PC-9 (cell line): Measurements from ENCODE around the gene CEBPA.

Source experiments
- EZH2 ChIP-seq: fragments of 200-600 bp; sonication (generic); IDR thresholded peaks from 2 replicates; pipeline ENCODE4 v1.8.0; 2017; ENCODE audit warnings: antibody characterized with exemption, low read depth
- TF ChIP-seq, protein P1 (sequence below): fragments of 200-600 bp; sonication (generic); conservative IDR thresholded peaks from 2 replicates; pipeline ENCODE4 v1.6.1; 2017; ENCODE audit warnings: mixed run types, antibody characterized with exemption, mild to moderate bottlenecking, moderate library complexity

DNA sequence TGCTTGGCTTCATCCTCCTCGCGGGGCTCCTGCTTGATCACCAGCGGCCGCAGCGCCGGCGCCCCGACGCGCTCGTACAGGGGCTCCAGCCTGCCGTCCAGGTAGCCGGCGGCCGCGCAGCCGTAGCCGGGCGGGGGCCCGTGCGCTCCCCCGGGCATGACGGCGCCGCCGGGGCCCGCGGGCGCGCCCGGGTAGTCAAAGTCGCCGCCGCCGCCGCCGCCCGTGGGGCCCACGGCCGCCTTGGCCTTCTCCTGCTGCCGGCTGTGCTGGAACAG is 497 bp downstream of the CEBPA start:
- TF ChIP-seq, protein P1, sequence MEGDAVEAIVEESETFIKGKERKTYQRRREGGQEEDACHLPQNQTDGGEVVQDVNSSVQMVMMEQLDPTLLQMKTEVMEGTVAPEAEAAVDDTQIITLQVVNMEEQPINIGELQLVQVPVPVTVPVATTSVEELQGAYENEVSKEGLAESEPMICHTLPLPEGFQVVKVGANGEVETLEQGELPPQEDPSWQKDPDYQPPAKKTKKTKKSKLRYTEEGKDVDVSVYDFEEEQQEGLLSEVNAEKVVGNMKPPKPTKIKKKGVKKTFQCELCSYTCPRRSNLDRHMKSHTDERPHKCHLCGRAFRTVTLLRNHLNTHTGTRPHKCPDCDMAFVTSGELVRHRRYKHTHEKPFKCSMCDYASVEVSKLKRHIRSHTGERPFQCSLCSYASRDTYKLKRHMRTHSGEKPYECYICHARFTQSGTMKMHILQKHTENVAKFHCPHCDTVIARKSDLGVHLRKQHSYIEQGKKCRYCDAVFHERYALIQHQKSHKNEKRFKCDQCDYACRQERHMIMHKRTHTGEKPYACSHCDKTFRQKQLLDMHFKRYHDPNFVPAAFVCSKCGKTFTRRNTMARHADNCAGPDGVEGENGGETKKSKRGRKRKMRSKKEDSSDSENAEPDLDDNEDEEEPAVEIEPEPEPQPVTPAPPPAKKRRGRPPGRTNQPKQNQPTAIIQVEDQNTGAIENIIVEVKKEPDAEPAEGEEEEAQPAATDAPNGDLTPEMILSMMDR, result no peak
- no peak for TF ChIP-seq EZH2
